ENCODE measurements around the gene PCDHGB3. TPM values are rescaled to one million over a fixed set of nuclear protein-coding genes. Genes with fewer than 3 reads are reported as not detected.
"Not testable (repeated sequence)": the region's sequence is repeated elsewhere in the genome, so short reads cannot be mapped to it uniquely, and the experiment has no call there.

PCDHGB3 gene
- total RNA-seq, 1 donor from 2014 or later = 1.3 TPM

DNA sequence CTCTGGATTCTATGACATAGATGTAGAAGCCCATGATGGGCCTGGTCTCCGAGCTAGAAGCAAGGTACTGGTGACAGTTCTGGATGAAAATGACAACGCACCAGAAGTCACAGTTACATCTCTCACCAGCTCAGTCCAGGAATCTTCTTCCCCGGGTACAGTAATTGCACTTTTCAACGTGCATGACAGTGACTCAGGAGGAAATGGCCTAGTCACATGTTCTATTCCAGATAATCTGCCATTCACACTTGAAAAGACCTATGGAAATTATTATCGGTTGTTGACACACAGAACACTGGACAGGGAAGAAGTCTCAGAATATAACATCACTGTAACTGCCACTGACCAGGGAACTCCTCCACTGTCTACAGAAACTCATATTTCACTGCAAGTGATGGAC, 13.9 kb upstream of the PCDHGB3 start:
- intact Hi-C loops (cut with micrococcal nuclease) = loop anchor here (5.0 kb wide), 1 partner anchor 66 kb away; the partner anchor contains the start of gene PCDHGA11

DNA sequence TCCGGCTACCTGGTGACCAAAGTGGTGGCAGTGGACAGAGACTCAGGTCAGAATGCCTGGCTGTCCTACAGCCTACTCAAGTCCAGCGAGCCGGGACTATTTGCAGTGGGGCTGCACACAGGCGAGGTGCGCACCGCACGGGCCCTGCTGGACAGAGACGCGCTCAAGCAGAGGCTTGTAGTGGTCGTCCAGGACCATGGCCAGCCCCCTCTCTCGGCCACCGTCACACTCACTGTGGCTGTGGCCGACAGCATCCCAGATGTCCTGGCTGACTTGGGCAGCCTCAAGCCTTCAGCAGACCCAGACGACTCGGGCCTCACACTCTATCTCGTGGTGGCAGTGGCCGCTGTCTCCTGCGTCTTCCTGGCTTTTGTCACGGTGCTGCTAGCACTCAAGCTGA, 13.1 kb upstream of the PCDHGB3 start:
- intact Hi-C loops (cut with micrococcal nuclease) = loop anchor here (5.0 kb wide), 1 partner anchor 65 kb away; the partner anchor contains the start of gene PCDHGA11

- intact Hi-C loops (cut with micrococcal nuclease) = loop anchor here (1.0 to 10.0 kb wide), 11 partner anchors 37 to 535 kb away; partner anchors contain the start of genes PCDHA11, PCDHA5, PCDHA6 and PCDHB10
These were observed 10.1 kb upstream of the PCDHGB3 start, which contains the start of gene PCDHGB2 for GRCh38 chr5:141359790-141360426. Gene PCDHGB2, plus strand, starts transcription at chr5:141359994. Its CDS starts 142 bp downstream, at chr5:141360136.

DNA sequence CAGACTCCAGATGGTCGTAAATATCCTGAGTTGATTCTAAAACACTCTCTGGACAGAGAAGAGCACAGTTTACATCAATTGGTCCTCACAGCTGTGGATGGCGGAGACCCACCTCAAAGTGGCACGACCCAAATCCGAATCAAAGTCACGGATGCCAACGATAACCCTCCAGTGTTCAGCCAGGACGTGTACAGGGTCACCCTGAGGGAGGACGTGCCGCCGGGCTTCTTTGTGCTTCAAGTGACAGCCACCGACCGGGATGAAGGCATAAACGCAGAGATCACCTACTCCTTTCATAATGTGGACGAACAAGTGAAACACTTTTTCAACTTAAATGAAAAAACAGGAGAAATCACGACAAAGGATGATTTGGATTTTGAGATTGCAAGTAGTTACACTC, 9.4 kb upstream of the PCDHGB3 start:
- intact Hi-C loops (cut with micrococcal nuclease) = loop anchor here (5.0 to 10.0 kb wide), 6 partner anchors 37 to 536 kb away; partner anchors contain the start of genes PCDHA11, PCDHA5, PCDHA6 and PCDHB10

- intact Hi-C loops (cut with micrococcal nuclease) = loop anchor here (5.0 to 10.0 kb wide), 6 partner anchors 35 to 538 kb away; partner anchors contain the start of genes PCDHA11, PCDHA5, PCDHA6 and PCDHB10
These were observed 7.3 kb upstream of the PCDHGB3 start for GRCh38 chr5:141362719-141363118.

DNA sequence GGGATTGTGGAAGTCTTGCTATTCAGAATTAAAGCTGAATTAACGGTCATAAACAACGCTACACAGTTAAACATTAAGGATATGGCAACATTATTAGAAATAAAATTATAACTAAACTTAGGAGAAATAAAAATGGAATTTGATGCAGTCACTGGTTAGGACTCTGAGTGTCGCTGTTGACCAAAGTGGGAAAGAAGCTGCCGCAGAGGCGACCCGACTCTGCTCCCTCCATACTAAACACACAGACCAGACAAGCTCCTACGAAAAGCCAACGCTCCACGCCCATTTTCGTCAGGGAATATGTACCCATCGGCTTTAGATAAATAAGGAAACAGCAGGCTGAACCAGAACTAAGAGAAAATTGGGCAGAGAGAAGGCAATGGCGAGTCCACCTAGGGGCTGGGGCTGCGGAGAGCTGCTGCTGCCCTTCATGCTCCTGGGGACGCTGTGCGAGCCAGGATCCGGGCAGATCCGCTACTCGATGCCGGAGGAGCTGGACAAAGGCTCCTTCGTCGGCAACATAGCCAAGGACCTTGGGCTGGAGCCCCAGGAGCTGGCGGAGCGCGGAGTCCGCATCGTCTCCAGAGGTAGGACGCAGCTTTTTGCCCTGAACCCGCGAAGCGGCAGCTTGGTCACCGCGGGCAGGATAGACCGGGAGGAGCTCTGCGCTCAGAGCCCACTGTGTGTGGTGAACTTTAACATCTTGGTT, 5.9 kb upstream of the PCDHGB3 start, which contains the start of gene PCDHGA5:
Gene PCDHGA5, plus strand, starts transcription at position 211 of the 709 bp plus-strand sequence. Its CDS starts 169 bp downstream, at position 380.
- intact Hi-C loops (cut with micrococcal nuclease) = loop anchor here (5.0 to 10.0 kb wide), 6 partner anchors 33 to 539 kb away; partner anchors contain the start of genes PCDHA11, PCDHA5, PCDHA6 and PCDHB10

- intact Hi-C loops (cut with micrococcal nuclease) = loop anchor here (10.0 kb wide), 4 partner anchors 131 to 541 kb away; partner anchors contain the start of genes PCDHA11, PCDHA5, PCDHA6 and PCDHB10
These were observed 3.8 kb upstream of the PCDHGB3 start for GRCh38 chr5:141366016-141366896.

DNA sequence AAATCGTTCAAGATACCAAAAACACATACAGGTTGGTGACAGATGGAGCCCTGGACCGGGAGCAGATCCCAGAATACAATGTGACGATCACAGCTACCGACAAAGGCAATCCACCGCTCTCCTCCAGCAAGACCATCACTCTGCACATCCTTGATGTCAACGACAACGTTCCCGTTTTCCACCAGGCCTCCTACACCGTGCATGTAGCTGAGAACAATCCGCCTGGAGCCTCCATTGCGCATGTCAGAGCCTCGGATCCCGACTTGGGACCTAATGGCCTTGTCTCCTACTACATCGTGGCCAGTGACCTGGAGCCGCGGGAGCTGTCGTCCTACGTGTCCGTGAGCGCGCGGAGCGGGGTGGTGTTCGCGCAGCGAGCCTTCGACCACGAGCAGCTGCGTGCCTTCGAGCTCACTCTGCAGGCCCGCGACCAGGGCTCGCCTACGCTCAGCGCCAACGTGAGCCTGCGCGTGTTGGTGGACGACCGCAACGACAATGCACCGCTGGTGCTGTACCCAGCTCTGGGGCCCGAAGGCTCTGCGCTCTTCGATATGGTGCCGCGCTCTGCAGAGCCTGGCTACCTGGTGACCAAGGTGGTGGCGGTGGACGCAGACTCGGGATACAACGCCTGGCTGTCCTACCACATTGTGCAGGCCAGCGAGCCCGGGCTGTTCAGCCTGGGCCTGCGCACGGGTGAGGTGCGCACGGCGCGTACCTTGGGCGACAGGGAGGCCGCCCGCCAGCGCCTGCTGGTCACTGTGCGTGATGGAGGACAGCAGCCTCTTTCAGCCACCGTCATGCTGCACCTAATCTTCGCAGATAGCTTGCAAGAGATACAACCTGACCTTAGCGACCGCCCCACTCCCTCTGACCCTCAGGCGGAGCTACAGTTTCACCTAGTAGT, 1.8 kb downstream of the PCDHGB3 start:
- intact Hi-C loops (cut with micrococcal nuclease) = loop anchor here (5.0 kb wide), 1 partner anchor 45 kb away; no protein-coding TSS in a partner anchor

DNA sequence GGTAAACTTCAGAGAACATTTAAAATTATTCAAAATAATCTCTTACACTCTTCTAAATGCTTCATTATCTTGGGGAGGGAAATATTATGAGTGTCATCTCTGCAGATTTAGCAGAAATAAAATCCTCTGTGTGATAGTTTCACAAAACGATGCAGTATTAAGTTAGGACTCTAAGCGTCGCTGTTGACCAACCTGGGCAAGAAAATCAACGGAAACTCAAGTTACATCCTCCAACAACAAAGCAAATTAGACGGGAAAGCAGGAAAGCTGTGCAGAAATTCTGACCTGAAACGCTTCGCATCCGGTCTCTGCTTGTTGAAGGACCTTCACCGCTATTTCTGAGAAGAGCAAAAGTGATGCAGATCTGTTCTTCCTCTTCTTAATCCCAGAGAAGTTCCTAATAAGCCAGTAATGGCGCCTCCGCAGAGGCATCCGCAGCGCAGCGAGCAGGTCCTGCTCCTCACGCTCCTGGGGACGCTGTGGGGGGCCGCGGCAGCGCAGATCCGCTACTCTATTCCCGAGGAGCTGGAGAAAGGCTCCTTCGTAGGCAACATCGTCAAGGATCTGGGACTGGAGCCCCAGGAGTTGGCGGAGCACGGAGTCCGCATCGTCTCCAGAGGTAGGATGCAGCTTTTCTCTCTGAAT, 3.8 kb downstream of the PCDHGB3 start, which contains the start of gene PCDHGA6:
Gene PCDHGA6, plus strand, starts transcription at position 219 of the 645 bp plus-strand sequence. Its CDS starts 193 bp downstream, at position 412.
- intact Hi-C loops (cut with micrococcal nuclease) = loop anchor here (5.0 kb wide), 1 partner anchor 46 kb away; no protein-coding TSS in a partner anchor

GRCh38 chr5:141374627-141375026, 4.6 kb downstream of the PCDHGB3 start:
- intact Hi-C loops (cut with micrococcal nuclease) = loop anchor here (5.0 kb wide), 1 partner anchor 47 kb away; no protein-coding TSS in a partner anchor

GRCh38 chr5:141375444-141376155, 5.6 kb downstream of the PCDHGB3 start:
- intact Hi-C loops (cut with micrococcal nuclease) = not testable (repeated sequence)

- intact Hi-C loops (cut with micrococcal nuclease) = no loop called here
These were observed 12.6 kb downstream of the PCDHGB3 start, which contains the start of gene PCDHGA7 for GRCh38 chr5:141382469-141383294. Gene PCDHGA7, plus strand, starts transcription at chr5:141382742. Its CDS starts 158 bp downstream, at chr5:141382900.

DNA sequence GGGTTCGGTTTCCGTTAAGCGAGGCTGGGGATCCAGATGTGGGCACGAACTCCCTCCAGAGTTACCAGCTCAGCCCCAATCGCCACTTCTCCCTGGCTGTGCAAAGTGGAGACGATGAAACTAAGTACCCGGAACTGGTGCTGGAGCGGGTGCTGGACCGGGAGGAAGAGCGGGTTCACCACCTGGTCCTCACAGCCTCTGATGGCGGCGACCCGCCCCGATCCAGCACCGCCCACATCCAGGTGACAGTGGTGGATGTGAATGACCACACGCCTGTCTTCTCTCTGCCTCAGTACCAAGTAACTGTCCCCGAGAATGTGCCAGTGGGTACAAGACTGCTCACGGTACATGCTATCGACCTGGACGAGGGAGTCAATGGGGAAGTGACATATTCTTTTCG, 13.3 kb downstream of the PCDHGB3 start:
- intact Hi-C loops (cut with micrococcal nuclease) = no loop called here

- intact Hi-C loops (cut with micrococcal nuclease) = no loop called here
These were observed 14.6 kb downstream of the PCDHGB3 start for GRCh38 chr5:141384471-141385267.

- intact Hi-C loops (cut with micrococcal nuclease) = not testable (repeated sequence)
These were observed 17.7 kb downstream of the PCDHGB3 start, which contains the start of gene PCDHGB4 for GRCh38 chr5:141387557-141388311. Gene PCDHGB4, plus strand, starts transcription at chr5:141387698. Its CDS starts 187 bp downstream, at chr5:141387885.

Measured in T-helper 1 cell treated with Interleukin-12 subunit alpha and Interleukin-12 subunit beta and Interleukin-4 antibody, amounts not matched to agents 30 ng/mL and 1 ng/mL, for 36 hours (primary cell).